Skin of body (tissue), 2 donors: Measurements from ENCODE around the gene CCDC60. TPM values are rescaled to one million over a fixed set of nuclear protein-coding genes. Genes with fewer than 3 reads are reported as not detected.

Experiments
- DNase-seq: peaks from one replicate; lab custom pipeline; 2025; lab: John Stamatoyannopoulos, UW
- total RNA-seq: library from RNA; depleted of rRNA; stranded (reverse); fragments of >200 nt; gene quantifications from one replicate; pipeline ENCODE4 v1.2.3, GENCODE V29; 2014

Gene CCDC60
- total RNA-seq, 1 donor from 2014 or later = not detected

DNA sequence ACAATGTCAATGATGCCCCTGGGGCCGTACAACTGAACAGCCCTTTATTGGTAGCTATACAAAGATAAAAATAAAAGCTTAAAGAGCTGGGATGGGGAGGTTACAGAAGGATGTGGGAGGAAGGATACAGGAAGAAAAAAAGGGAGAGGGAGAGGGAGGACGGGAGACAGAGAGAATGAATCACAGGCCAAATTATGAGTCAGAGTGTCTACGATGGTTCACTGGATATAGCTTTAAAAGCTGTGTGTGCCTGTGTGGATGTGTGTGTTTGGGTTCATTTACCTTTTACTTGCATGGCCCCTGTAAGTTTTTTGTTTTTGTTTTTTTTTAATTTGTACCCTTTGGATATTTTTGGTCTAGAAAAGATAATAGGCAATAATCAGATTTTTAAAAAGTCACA lies 111.9 kb downstream of the CCDC60 start:
- no peak for DNase-seq

DNA sequence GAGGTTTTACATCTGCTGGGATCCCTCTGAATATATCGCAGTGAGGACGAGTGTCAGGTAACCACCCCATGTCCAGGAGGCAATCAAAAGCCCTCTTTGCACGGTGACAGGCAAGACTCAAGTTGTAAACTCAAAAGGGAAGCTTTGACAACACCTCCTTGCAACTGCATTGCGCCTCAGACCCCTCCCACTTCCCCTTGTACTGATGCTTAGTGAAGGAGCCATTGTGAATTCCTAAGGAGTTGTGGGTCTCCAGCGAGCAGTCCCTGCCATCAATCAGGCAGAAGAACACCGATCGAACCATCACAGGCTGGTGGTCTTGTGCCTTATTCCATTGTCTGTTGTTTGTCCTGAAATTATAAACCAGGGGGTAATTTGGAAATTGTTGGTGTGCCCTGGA lies 112.6 kb downstream of the CCDC60 start:
- no peak for DNase-seq

GRCh38 chr12:119447618-119448017 lies 113.1 kb downstream of the CCDC60 start:
- DNase-seq = no peak

DNA sequence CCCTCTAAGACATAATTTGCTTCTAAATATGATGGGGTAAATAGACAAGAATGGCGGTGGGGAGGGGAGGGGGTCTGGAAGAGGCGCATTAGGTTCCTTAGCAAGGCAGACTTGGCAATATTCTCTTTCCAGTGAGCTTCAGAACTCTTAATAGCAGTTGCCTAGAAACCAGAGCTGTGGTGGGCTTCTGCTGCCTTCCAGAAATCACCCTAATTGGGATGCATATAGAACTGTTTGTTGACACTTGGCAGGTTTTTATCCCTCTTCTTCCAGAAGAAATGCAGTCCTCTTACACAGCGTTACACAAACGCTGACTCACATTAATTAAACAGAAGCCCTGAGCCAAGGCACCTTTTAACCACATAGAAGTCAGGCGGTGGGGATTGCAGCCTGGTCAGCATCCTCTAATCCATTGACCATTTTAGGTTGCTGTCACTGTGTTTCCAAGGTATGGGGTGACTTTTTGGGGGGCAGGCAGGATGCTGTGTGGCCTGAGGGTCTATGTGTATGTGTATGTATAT lies 114.1 kb downstream of the CCDC60 start:
- DNase-seq = no peak

- DNase-seq = no peak
These were observed 116.2 kb downstream of the CCDC60 start for GRCh38 chr12:119450771-119451170.

DNA sequence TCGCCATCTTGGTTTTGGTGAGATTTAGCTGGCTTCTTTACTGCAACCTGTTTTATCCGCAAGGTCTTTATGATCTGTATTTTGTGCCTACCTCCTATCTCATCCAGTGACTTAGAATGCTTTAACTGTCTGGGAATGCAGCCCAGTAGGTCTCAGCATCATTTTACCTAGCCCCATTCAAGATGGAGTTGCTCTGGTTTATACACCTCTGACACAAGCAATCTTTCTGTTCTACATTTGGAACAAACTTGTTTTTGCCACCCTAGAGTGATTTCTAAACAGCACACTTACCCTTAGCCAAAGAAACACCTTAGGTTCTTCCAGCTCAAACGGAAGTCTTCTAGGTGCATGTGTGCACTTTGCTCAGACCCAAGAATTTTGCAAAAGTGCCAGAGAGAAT lies 122.3 kb downstream of the CCDC60 start:
- DNase-seq = no peak

GRCh38 chr12:119457271-119457670 lies 122.7 kb downstream of the CCDC60 start:
- no peak for DNase-seq

DNA sequence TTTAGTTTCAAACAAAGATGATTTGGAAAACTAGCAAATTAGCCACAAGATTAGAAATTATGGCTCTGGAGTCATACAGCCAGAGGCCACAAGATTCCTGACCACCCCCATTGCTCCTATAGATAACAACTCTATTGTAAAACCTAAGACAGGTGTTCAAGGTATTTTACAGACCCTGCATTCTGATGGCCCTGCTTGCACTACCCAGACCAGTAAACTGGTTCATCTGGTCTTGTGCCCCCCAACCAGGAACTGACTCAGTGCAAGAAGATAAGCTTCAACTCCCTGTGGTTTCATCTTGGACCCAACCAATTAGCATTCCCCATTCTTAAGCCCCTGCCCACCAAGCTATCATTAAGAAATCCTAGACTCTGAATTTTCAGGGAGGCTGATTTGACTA lies 125.0 kb downstream of the CCDC60 start:
- no peak for DNase-seq

- no peak for DNase-seq
These were observed 126.3 kb downstream of the CCDC60 start for GRCh38 chr12:119460876-119461275.

- DNase-seq = no peak
These were observed 127.2 kb downstream of the CCDC60 start for GRCh38 chr12:119461636-119462214.

DNA sequence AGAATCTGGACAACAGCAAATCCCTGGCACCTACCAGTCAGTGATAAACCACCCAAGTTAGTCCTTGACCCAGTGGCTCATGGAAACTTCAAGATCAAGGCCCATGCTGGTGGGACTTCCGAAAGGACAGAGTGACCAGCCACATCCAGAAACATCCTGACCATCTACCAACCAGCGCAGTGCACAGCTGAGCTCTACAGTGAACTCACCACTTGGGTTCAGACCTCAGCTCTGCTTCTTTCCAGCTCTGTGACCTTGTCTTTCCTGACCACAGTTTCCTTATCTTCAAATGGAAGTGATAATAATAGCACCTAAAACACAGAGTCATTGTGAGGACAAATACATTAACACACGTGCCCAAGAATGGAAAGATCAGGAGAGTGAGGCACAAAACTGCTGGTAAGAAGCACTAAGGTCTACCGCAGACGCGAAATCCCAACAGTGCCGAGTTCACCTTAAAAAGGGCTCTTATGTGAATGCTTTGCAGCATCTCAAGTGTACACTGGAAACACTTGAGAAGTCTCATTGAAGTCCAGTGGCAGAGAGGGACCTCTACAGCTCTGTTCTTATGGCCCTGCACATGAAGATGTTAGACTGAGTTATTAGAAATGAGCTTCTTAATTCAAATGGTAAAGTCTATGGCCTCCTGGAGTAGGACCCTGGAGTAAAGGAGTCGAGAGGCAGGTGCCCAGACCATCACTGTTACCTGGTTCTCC lies 128.8 kb downstream of the CCDC60 start:
- no peak for DNase-seq

DNA sequence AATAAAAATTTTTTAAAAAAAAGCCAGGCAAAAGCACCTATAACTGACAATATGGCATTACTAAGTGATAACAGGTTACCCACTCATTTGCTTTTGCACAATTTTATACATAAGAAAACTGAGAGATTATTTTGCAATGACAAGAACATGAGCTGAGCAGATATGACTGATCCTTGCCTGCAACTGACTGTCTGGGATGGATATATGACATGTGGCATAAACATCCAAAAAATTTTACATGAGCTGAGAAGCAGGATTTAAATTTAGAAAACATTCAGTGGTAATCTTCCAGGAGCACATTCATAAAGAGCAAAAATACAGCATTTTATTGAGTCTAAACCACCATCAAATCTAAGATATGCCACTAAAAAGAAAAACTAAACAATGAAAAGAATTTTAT lies 133.8 kb downstream of the CCDC60 start:
- DNase-seq = no peak

GRCh38 chr12:119475650-119476049 lies 141.1 kb downstream of the CCDC60 start:
- no peak for DNase-seq

DNA sequence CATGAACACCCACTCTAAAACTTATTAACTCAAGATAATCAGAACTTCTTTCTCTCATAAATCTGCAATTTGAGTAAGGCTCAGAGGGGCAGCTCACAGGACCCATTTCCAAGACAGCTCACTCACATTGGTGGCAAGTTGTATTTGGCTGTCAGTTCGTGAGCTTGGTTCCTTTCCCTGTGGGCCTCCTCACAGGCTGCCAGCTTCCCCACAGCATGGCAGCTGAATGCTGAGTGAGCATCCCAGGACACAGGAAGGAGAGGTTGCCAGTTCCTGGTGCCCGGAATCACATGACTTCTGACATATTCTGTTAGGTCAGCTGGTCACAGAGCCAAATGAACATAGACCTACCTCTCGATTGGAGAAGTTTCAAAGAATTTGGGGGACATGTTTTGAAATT lies 142.4 kb downstream of the CCDC60 start:
- DNase-seq = no peak

GRCh38 chr12:119479121-119479561 lies 144.6 kb downstream of the CCDC60 start:
- DNase-seq = no peak

GRCh38 chr12:119480551-119480950 lies 146.0 kb downstream of the CCDC60 start:
- DNase-seq = no peak

- DNase-seq = no peak
These were observed 152.1 kb downstream of the CCDC60 start for GRCh38 chr12:119486599-119487154.

- DNase-seq = no peak
These were observed 157.3 kb downstream of the CCDC60 start for GRCh38 chr12:119491814-119492213.

- DNase-seq = no peak
These were observed 165.7 kb downstream of the CCDC60 start for GRCh38 chr12:119500209-119500608.

GRCh38 chr12:119501052-119501451 lies 166.5 kb downstream of the CCDC60 start:
- no peak for DNase-seq

- no peak for DNase-seq
These were observed 170.5 kb downstream of the CCDC60 start for GRCh38 chr12:119505001-119505400.

DNA sequence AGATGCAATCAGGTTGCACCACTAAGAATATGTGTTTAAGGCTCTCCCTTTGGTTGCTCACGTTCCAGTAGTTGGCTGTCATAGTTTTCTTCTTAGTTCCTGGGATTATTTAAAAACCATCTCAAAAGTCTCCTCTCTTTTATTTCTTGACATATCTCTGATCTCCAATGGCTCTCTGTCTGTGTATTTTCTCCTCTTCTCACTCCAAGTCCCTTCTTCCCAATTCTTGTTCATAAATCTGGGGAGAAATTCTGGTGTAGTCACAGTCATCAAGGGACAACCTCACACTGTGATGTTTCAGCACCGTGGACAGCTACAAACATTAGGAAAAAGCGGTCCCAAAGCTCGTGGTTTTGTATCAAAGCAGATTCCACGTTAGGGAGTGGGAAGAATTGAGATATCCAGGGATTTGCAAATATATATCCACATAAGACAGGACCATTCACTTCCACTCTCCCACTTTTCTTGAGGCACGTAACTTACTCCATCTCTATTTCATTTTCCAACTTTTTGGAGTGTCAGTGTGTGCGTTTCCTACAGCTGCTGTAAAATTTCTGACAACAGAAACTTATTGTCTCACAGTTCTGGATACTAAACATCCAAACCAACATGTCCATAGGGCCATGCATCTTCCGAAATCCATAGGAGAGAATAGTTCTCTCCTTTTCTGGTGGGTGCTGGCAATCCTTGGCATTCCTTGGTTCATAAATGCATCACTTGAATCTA lies 178.4 kb downstream of the CCDC60 start:
- DNase-seq = no peak
